Frontal cortex (tissue), 4 donors: ENCODE measurements around the gene SELENOW. TPM values are rescaled to one million over a fixed set of nuclear protein-coding genes. Genes with fewer than 3 reads are reported as not detected.
"Not testable (repeated sequence)": the region's sequence is repeated elsewhere in the genome, so short reads cannot be mapped to it uniquely, and the experiment has no call there.

Experiments
- DNase-seq, 2 donors: peaks; one replicate each; pipeline ENCODE4 v3.0.0; 2012; ENCODE audit warnings: low spot score in 2 of 2
- FAIRE-seq: peaks from 2 replicates; lab custom pipeline; 2012; peaks lifted over from hg19 to GRCh38; lab: Jason Lieb, UNC
- total RNA-seq: library from RNA; depleted of rRNA; stranded (reverse); fragments of >200 nt; gene quantifications from one replicate; pipeline ENCODE4 v1.2.3, GENCODE V29; 2014
- donor health status: control.
- donor health status: control.
- donor health status: control.

Gene SELENOW
- 296 TPM for total RNA-seq

DNA sequence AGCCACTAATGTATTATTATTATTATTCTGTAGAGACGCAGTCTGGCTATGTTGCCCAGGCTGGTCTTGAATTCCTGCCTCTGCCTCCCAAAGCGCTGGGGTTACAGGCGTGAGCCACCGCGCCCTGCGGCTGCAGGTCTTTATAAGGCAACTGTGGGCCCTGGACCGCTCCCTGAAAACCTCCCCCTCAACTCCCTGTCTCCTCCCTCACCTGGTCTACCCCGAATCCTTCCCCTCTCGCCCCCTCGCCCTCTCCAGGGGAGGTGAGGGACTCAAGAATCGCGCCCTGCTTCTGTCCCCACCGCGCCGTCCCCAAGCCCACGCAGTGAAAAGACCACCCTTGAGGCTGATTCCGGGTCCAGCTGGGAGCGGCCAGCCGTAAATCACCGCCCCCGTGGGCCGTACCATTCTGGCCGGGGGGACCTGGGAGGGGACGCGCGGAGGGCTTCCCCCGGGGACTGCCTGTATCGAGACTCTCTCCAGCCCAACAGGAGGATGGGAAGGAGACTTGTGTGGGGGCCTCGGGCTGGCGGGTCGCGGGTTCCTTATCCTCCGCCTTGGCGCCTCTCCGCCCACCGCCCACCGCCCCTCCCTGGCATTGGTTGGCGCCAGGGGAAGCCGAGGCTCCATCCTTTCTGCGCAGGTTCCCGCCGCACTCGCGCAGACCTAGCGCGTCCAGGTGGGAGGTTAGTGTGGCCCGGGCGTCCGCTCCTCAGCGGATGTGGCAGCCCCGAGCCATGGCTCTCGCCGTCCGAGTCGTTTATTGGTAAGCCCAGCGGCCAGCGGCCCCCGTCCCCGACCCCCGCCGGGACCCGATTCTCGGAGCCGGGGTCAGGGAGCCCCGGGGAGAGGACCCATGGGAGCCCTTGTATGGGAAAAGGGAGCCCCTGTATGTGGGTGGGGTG lies at the start of gene SELENOW:
SELENOW (plus strand) TSS at position 655 of the 905 bp plus-strand sequence; CDS start at position 738, 83 bp downstream.
- FAIRE-seq (no peak), DNase-seq (peak; percentile 75 to 85)

GRCh38 chr19:47729468-47729798 lies 49.1 kb upstream of the SELENOW start:
- FAIRE-seq (no peak), DNase-seq (no peak)

- DNase-seq (no peak), FAIRE-seq (no peak)
Observed at GRCh38 chr19:47729799-47730520, 48.5 kb upstream of the SELENOW start.

DNA sequence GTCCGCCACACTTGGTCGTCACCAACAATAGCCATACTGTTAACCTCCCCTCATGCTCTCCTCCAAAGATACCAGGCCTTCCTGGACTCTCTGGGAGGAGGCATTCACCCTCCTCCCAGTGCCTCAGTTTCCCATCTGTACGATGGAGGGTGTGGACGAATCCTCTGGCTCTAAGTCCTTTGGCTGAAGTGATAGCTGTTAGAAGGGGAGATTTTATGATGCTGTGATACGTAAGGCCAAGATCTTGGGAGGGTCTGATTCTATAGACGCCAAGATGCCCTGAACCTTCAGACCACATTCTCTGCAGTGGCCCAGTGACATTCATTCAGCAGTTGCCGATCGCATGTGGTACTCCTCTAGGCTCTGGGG lies 48.0 kb upstream of the SELENOW start:
- no peak for DNase-seq
- FAIRE-seq: no peak

DNA sequence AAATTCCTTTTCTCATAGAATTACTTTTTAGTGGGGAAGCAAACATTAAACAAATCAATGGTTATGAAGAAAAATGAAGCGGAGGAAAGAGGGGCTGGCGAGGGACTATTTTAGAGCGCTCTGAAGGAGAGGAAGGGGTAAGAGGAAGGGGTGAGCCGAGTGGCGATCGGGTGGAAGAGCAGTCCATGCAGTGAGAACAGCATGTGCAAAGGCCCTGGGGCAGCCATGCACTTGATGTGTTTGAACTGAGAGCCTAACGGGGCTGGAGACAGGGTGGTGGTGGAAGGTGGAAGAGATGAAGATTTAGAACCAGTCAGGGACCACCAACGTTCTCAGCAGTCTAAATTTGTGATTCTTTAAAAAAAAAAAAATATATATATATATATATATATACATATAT lies 47.6 kb upstream of the SELENOW start:
- FAIRE-seq: no peak

DNA sequence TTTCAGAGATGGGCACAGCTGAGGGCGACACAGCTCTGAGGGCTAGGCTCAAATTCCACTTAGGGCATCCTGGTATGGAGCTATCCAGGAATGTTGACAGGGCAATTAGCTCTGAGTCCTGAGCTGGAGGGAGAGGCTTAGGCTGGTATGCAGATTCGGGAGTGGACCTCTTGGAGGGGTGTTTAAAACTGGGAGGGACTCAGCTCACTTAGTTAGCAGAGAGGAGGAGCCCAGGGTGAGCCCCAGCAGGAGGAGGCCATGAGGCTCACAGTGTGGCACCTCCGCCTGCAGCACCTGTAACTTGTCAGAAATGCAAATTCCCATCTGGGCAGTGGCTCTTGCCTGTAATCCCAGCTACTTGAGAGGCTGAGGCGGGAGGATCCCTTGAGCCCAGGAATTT lies 43.4 kb upstream of the SELENOW start:
- DNase-seq (no peak), FAIRE-seq (no peak)

More for the DNA sequence above, 47.6 kb upstream of the SELENOW start:
- no peak for DNase-seq

GRCh38 chr19:47740866-47741519 lies 37.5 kb upstream of the SELENOW start:
- no peak for FAIRE-seq
- DNase-seq: no peak

DNA sequence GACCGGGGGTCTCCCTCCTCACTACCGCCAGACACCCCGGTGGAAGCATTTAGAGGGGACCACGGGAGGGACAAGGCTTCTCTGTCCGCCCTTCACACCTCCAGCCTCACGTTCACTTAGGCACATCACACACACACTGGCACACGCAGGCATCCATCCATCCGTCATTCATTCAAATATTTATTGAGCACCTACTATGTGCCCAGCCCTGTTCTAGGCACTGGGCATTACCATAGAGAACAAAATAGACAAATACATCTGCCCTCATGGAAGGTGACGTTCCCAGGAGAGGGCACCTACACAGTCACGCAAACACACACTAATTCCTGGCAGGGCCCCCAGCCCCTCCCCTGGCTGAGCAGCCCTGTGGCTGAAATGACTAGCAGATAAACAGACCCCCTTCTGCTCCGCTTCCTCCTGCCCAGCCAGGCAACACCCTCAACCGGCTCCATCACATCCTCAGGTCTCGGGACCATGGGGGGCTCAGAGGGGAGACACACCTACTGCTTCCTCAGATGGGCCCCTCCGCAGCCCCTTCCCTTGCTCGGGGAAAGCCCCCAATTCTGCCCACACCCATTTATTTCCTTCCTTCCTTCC lies 36.9 kb upstream of the SELENOW start:
- FAIRE-seq: no peak
- no peak for DNase-seq

GRCh38 chr19:47742634-47743033 lies 35.9 kb upstream of the SELENOW start:
- FAIRE-seq (no peak), DNase-seq (no peak)

- peak; percentile 23 for FAIRE-seq
Observed at GRCh38 chr19:47745010-47745901, 33.2 kb upstream of the SELENOW start, which contains the start of gene NOP53. TSS of gene NOP53 (plus strand) at chr19:47745546. CDS start at chr19:47745560, 14 bp downstream.

GRCh38 chr19:47746129-47746528 lies 32.4 kb upstream of the SELENOW start:
- DNase-seq, FAIRE-seq: not testable (repeated sequence)

More at GRCh38 chr19:47745010-47745901, 33.2 kb upstream of the SELENOW start, which contains the start of gene NOP53:
- peak; percentile 96 to 98 for DNase-seq

DNA sequence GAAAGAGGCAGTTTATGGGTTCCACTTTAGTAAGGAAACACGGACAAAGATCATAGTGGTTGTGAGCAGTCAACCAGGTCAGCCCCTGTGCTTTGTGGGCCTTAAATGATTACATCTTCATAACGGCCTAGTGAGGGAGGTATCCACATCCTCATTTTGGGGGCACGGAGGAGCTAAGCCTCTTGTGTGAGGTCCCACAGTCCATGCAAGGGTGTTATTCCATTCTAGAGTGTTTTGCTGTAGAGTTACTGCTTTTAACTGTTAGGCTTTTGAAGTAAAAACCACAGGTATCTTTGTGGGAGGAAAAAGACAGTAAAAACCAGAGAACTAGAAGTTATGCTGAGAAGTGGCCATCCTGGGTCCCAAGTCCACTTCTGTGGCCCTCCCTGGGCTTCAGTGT lies 29.2 kb upstream of the SELENOW start:
- FAIRE-seq: no peak
- no peak for DNase-seq

- DNase-seq: no peak
Observed at GRCh38 chr19:47750752-47751151, 27.8 kb upstream of the SELENOW start.

GRCh38 chr19:47752440-47753211 lies 25.9 kb upstream of the SELENOW start:
- DNase-seq (no peak), FAIRE-seq (no peak)

More at GRCh38 chr19:47750752-47751151, 27.8 kb upstream of the SELENOW start:
- FAIRE-seq: no peak

GRCh38 chr19:47754206-47755064 lies 24.1 kb upstream of the SELENOW start:
- FAIRE-seq (no peak), DNase-seq (no peak)

GRCh38 chr19:47755065-47755761 lies 23.3 kb upstream of the SELENOW start:
- DNase-seq (no peak), FAIRE-seq (no peak)
